ENCODE results near the gene HRG.

DNA sequence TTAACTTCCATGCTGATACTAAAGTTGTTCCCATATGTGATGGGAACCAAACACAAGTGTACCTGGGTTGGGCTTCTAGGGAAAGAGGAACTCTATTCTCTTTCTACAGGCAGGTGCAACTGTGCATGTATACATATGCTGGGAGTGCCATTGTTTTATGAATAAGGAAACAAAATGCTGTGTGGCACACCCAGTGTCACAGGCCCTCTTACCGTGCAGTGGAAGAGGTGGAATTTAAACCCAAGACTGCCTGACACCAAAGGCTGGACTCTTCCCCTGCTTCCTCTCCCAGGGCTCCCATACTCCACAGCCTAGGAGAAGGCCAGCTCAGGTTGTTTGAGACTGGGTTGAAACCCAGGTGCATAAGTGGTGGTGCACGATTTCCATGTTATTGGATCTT is 27.6 kb upstream of the HRG start:
- TF ChIP-seq EZH2 (IDR thresholded peaks at IDR 0.05; ENCODE audit: insufficient read depth, poor library complexity, severe bottlenecking) (no peak), EZH2phosphoT487 (IDR thresholded peaks at IDR 0.05; ENCODE audit: insufficient read depth, low read depth) (no peak)

All from GM23248 (cell line).